Retinal pigment epithelial cell (primary cell): ENCODE data around the gene CKS1B.
A peak's percentile ranks its signal among the peaks of the same experiment; 100 is the strongest.

Experiments
- DNase-seq: peaks from one replicate; pipeline ENCODE4 v3.0.0-alpha.2; 2010; ENCODE audit warnings: low read depth
- H3K4me3 ChIP-seq: 2 replicates; pipeline ENCODE4 v1.5.1; 2011; ENCODE audit warnings: mild to moderate bottlenecking, low read length, control low read depth, moderate library complexity
- CTCF ChIP-seq: conservative IDR thresholded peaks from 2 replicates; pipeline ENCODE4 v1.5.1; 2011; ENCODE audit warnings: low read depth, low read length, control low read depth, inconsistent platforms

The CKS1B gene

GRCh38 chr1:155004352-155005075 is 30.0 kb downstream of the CKS1B start:
- peak overlapping the region; percentile 90 for H3K4me3 ChIP-seq
- no peak for TF ChIP-seq CTCF
- no peak for DNase-seq

- TF ChIP-seq CTCF, result no peak
- H3K4me3 ChIP-seq, result peak overlapping the region; percentile 90
- no peak for DNase-seq
Observed at GRCh38 chr1:155005076-155006011, 30.9 kb downstream of the CKS1B start.

GRCh38 chr1:155006601-155007101 is 32.2 kb downstream of the CKS1B start:
- no peak for TF ChIP-seq CTCF
- no peak for DNase-seq
- no peak overlapping the region for H3K4me3 ChIP-seq

- TF ChIP-seq CTCF, result no peak
- no peak for DNase-seq
- H3K4me3 ChIP-seq, result no peak overlapping the region
Observed at GRCh38 chr1:155007251-155007828, 32.9 kb downstream of the CKS1B start.

- TF ChIP-seq CTCF, result no peak
- H3K4me3 ChIP-seq, result no peak overlapping the region
- DNase-seq, result no peak
Observed at GRCh38 chr1:155008015-155008941, 33.8 kb downstream of the CKS1B start.

GRCh38 chr1:155009221-155009711 is 34.8 kb downstream of the CKS1B start:
- no peak overlapping the region for H3K4me3 ChIP-seq
- no peak for DNase-seq
- no peak for TF ChIP-seq CTCF
